Erythroblast (primary cell): ENCODE results near the gene PLPP3.

ENCODE experiments used
- GATA1 ChIP-seq: IDR thresholded peaks from 2 replicates; pipeline ENCODE4 v1.6.1; 2011; ENCODE audit warnings: low read depth, mild to moderate bottlenecking, control low read depth, low read length, moderate library complexity
- POLR2A ChIP-seq: IDR thresholded peaks from 2 replicates; pipeline ENCODE4 v1.6.1; 2011; ENCODE audit warnings: mild to moderate bottlenecking, low read length

- TF ChIP-seq POLR2A: no peak
- no peak for TF ChIP-seq GATA1
Observed at GRCh38 chr1:56583957-56584468, 4.7 kb upstream of the PLPP3 start.
